Activated T-cell treated with anti-CD3 and anti-CD28 coated beads for 24 hours (primary cell): ENCODE measurements around the gene RAB27A.
"Not testable (repeated sequence)": the region's sequence is repeated elsewhere in the genome, so short reads cannot be mapped to it uniquely, and the experiment has no call there.

Experiments used
- DNase-seq: peaks from one replicate; pipeline ENCODE4 v3.0.0-alpha.2; 2020; ENCODE audit warnings: low read depth

Gene RAB27A

DNA sequence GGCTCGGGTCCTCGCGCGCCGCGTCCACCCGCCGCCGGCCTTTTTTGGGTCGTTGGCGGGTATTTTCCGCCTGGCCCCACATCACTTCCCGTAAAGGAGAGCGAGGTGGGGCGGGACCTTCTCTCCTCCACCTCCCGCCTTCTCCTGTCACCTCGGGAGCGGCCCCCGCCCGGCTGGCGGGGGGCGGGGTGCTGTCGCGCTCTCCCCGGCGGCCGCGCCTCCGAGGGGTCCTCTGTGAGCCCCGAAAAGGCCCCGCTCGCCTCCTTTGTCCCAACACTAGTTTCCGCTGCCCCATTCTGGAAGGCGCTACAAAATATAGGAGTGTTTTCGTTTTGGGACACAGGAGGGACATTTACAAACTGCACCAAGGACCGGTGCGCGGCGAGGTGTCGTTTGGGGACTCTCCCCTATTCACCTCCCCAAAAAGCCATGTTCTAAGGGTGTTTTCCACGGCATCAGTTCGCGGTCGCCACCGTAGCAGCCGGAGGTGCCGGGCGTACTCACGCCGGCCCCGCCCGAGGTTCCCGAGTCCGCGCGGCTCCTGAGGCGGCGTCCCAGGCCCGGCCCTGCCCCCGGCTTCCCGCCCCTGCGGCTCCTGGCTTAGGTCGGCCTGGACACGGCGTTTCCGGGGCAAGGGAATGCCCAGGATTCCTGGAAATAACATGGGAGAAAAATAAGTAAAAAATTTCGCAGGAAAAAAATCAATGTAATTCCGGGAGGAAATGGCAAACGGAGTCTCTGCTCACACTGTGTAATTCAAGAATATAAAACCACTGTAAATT, at the start of gene RAB27A:
Gene RAB27A, minus strand, starts transcription at position 68 of the 782 bp plus-strand sequence. CDS start 54,879 bp downstream, outside the sequence.
- peak; percentile 76 for DNase-seq

- no peak for DNase-seq
These were observed 47.5 kb upstream of the RAB27A start for GRCh38 chr15:55337160-55337559.

GRCh38 chr15:55334997-55335396, 45.4 kb upstream of the RAB27A start:
- no peak for DNase-seq

GRCh38 chr15:55334371-55334770, 44.8 kb upstream of the RAB27A start:
- DNase-seq = no peak

DNA sequence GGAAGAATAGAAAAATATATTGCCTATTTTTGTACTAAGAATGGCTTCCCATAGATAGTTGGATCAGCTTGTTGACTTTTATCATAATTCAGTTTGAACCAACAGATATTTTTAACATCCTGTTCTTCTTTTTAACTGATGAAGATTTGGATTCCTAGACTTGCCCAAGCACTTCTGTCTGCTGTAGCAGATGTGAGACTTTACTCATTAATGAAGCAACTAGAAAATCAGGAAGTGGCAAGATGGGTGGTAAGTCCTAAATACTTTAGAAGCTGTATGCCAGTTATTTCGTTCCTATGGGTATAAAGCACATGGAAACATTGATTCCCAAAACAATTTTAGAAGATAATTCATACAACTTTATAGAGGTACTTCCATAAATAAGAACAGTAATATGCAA, 37.8 kb upstream of the RAB27A start:
- no peak for DNase-seq

DNA sequence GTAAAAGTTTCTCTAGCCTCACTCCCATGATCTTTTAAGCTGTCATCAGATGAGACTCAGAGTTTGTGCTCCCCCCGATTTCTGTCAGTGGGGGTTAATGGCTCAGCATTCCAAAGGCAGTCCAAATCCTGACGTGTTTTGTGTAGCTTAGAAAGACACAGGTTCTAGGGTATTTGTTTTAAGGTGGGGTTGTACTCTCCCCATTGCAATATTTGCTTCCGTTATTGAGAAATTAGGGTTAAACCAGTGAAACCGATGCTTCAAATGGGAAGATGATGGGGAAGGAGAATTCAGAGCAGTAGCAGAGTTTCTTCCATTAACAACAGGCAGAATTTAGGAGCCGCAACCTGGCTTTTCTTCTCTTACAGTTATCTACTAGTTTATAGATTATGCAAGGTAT, 32.9 kb upstream of the RAB27A start:
- DNase-seq = no peak

DNA sequence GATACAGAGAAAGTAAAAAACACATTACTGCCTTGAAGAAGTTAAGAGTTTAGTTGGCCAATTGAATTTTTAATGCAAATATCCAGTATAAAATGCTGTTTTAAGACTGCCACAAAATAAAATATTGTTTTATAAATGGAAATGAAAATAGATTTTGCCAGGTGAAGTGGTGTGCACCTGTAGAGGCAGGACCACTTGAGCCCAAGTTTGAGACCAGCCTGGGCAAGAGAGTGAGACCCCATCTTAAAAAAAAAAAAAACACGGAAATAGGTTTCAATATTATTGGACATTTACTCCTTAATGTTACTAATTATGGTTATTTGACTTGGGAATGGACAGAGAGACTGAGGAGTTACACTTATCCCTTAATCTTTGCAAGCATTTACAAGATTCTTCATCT, 31.4 kb upstream of the RAB27A start:
- DNase-seq = no peak

DNA sequence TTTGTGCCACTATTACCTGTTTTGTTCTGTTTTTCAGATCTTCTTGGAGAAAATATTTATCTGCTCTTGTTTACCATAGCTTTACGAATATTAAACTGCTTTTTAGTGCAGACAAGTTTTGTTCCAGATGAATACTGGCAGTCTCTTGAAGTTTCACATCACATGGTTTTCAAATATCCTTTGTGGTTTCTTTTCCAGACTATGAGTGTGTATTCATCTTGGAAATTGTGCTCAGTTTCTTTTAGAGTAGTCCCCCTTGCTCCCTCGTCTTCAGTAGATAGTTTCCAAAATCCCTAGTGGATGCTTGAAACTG, 30.6 kb upstream of the RAB27A start:
- DNase-seq = no peak

- no peak for DNase-seq
These were observed 30.1 kb upstream of the RAB27A start for GRCh38 chr15:55319537-55320237.

GRCh38 chr15:55318588-55319494, 29.2 kb upstream of the RAB27A start, which contains the start of the genes PIGB and PIGBOS1:
Gene PIGB, plus strand, starts transcription at chr15:55319222. Its CDS starts 29 bp downstream, at chr15:55319251.
Gene PIGBOS1, minus strand, starts transcription at chr15:55319123. Its CDS starts 1,331 bp downstream, at chr15:55317792.
- peak; percentile 62 for DNase-seq

DNA sequence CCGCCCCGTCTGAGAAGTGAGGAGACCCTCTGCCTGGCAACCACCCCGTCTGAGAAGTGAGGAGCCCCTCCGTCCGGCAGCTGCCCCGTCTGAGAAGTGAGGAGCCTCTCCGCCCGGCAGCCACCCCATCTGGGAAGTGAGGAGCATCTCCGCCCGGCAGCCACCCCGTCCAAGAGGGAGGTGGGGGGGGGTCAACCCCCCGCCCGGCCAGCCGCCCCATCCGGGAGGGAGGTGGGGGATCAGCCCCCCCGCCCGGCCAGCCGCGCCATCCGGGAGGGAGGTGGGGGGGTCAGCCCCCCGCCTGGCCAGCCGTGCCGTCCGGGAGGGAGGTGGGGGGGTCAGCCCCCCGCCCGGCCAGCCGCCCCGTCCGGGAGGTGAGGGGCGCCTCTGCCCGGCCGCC, 13.2 kb upstream of the RAB27A start:
- not testable (repeated sequence) for DNase-seq

- no peak for DNase-seq
These were observed 7.7 kb upstream of the RAB27A start for GRCh38 chr15:55297315-55297714.

DNA sequence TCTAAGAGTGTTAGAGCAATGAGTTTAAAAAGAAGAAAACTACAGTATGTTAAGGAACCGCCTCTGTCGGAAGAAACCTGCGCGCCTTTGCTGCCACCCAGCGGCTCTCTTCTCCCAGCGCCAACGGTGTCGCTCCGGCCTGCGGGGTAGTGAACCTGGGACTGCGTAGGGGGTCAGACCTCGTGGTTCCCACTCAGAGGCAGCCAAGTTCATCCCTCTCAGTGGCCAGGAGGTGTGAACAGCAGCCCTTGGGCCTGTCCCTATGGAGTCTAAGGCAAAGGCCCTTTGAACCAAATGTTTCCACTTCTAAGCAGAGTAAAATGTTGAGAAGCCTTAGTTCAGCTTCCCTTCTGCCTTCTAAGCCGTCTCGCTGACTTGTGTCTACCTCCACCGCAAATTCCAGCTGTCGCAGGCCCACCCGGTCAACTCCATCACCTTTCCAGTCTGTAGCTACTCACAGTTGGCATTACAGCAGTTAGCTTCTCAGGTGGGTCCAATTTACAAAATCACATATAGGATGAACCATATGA, 980 bp upstream of the RAB27A start:
- DNase-seq = peak; percentile 81

GRCh38 chr15:55289011-55289745, 435 bp downstream of the RAB27A start:
- peak; percentile 28 for DNase-seq

DNA sequence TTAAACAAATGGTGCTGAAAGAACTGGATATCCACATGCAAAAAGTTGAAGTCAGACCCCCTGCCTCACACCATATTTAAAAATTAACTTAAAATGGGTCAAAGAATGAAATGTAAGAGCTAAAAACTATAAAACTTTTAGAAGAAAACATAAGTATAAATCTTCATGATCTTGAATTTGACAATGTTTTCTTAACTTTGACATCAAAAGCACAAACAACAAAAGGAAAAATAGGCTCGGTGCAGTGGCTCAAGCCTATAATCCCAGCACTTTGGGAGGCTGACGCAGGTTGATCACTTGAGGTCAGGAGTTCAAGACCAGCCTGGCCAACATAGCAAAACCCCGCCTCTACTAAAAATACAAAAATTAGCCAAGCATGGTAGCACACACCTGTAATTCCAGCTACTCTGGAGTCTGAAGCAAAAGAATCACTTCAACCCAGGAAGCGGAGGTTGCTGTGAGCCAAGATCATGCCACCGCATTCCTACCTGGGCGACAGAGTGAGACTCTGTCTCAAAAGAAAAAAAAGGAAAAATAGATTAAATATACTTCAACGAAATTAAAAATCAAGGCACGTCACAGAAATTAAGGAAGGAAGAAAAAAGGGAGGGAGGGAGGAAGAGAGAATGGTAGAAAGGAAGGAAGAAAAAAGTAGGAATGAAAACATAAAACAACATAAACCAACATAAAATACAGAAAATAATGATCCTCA, 1.5 kb downstream of the RAB27A start:
- no peak for DNase-seq

DNA sequence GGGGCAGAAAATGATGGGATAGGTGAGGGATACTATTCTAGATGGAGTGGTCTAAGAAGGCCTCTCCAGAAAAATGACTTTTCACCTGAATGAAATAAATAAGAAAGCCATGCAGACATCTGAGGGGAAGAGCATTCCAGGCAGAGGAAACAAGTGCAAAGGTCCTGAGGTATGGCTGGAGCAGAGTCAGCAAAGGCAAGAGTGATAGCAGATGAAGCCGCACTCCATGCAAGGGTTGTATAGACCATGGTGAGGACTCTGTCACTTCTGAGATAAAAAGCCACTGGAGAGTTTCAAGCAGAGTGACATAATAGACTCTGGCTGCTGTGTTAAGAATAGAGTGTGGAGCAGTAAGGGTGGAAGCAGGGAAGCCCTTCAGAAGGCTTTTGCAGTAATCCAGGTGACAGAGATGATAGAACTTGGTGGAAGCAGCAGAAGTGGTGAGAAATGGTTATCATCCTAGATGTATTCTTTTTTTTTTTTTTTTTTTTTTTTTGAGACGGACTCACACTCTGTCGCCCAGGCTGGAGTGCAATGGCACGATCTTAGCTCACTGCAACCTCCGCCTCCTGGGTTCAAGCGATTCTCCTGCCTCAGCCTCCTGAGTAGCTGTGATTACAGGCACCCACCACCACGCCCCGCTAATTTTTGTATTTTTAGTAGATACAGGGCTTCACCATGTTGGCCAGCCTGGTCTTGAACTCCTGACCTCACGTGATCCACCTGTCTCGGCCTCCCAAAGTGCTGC, 3.0 kb downstream of the RAB27A start:
- DNase-seq = not testable (repeated sequence)

DNA sequence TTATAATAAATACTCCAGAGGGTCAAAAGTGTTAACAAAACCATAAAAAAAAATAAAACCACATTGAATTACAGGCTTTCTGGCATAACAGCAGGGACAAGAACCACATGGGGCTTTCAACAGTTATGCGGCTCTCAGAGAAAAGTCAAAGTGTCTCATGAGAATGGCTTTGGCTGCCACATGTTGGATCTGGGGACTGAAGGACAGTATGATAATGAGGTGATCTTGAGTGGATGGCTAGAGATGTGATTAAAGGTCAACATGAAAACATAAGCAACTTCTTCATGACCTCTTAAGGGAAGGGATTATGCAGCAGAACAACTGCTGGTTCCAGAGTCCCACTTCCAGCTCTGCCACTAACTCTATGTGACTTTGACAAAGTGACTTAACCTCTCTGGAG, 5.2 kb downstream of the RAB27A start:
- DNase-seq = no peak

- DNase-seq = no peak
These were observed 6.0 kb downstream of the RAB27A start for GRCh38 chr15:55283379-55284147.

DNA sequence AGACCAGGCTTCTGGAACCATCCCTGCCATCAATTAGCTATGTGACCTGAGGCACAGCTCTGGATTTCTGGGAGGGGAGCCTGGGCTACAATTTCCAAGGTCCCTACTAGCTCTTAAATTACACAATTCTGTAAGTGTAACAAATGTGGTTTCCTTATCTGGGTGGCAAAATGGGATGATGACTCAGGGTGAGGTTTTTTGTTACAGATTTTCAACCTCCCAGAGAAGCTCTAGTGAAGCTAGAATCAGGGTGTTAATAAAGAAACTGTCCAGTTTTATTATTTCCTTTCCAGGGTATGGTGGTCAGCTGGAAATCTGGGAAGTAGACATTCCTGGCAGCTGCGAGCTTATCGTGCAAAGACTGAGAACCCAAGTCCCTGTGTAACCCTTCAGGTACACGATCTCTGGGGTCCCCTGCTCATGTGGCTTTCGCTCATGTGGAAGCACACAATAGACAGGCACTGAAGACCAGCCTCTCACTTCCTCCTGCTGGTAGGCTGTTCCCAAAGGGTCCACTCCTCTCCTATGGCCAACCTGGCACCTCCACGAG, 7.3 kb downstream of the RAB27A start:
- DNase-seq = peak; percentile 18
